OCI-LY1 (cell line): Measurements from ENCODE around the gene CAVIN1.
A peak's percentile ranks its signal among the peaks of the same experiment; 100 is the strongest.
"Not testable (repeated sequence)": the region's sequence is repeated elsewhere in the genome, so short reads cannot be mapped to it uniquely, and the experiment has no call there.

Experiments
- H2AFZ ChIP-seq: fragments of 200-600 bp; sonication (generic), shearing (Covaris generic); 2 replicates; pipeline ENCODE4 v1.6.0; 2014; ENCODE audit warnings: antibody characterized with exemption, mild to moderate bottlenecking, low read length
- H3F3A ChIP-seq: fragments of 200-600 bp; sonication (generic), shearing (Covaris generic); 2 replicates; pipeline ENCODE4 v1.6.0; 2014; ENCODE audit warnings: mild to moderate bottlenecking, antibody characterized with exemption, low read length, moderate library complexity; ENCODE audit not compliant: insufficient read depth
- H3K27ac ChIP-seq: fragments of 200-600 bp; sonication (generic); 2 replicates; pipeline ENCODE4 v1.5.1; 2014; ENCODE audit warnings: low read length, mixed run types, mild to moderate bottlenecking, low read depth; ENCODE audit not compliant: poor library complexity, severe bottlenecking
- H3K27me3 ChIP-seq: fragments of 200-600 bp; sonication (generic); 2 replicates; pipeline ENCODE4 v1.6.0; 2014; ENCODE audit warnings: antibody characterized with exemption, mild to moderate bottlenecking, low read length, moderate library complexity; ENCODE audit not compliant: insufficient read depth
- H3K36me3 ChIP-seq: fragments of 200-600 bp; sonication (generic); 2 replicates; pipeline ENCODE4 v1.6.1; 2014; ENCODE audit warnings: mild to moderate bottlenecking, antibody characterized with exemption, low read length, moderate library complexity, mixed read lengths; ENCODE audit not compliant: insufficient read depth
- H3K4me1 ChIP-seq: fragments of 200-600 bp; sonication (generic); 2 replicates; pipeline ENCODE4 v1.5.1; 2014; ENCODE audit warnings: mild to moderate bottlenecking, low read length, moderate library complexity; ENCODE audit not compliant: insufficient read depth, severe bottlenecking
- H3K4me2 ChIP-seq: fragments of 200-600 bp; sonication (generic), shearing (Covaris generic); 2 replicates; pipeline ENCODE4 v1.6.1; 2014; ENCODE audit warnings: low read length
- H3K4me3 ChIP-seq: fragments of 200-600 bp; sonication (generic); 2 replicates; pipeline ENCODE4 v1.5.1; 2014; ENCODE audit warnings: low read length, low read depth, mild to moderate bottlenecking, mixed read lengths; ENCODE audit not compliant: poor library complexity, severe bottlenecking
- H3K79me2 ChIP-seq: fragments of 200-600 bp; shearing (Covaris generic); 2 replicates; pipeline ENCODE4 v1.6.1; 2016; ENCODE audit warnings: mixed run types, low read length, mixed read lengths; ENCODE audit not compliant: insufficient read depth
- H3K9ac ChIP-seq: fragments of 200-600 bp; sonication (generic), shearing (Covaris generic); 2 replicates; pipeline ENCODE4 v1.6.1; 2014; ENCODE audit warnings: mild to moderate bottlenecking, low read length, mixed read lengths
- H3K9me2 ChIP-seq: fragments of 200-600 bp; sonication (generic), shearing (Covaris generic); 2 replicates; pipeline ENCODE4 v1.6.1; 2014; ENCODE audit warnings: low read depth, mild to moderate bottlenecking, low read length, mixed read lengths
- H3K9me3 ChIP-seq: fragments of 200-600 bp; shearing (Covaris generic); 2 replicates; pipeline ENCODE4 v1.6.1; 2014; ENCODE audit warnings: low read length, mixed read lengths
- H4K20me1 ChIP-seq: fragments of 200-600 bp; sonication (generic), shearing (Covaris generic); 2 replicates; pipeline ENCODE4 v1.6.0; 2016; ENCODE audit warnings: mild to moderate bottlenecking, low read length; ENCODE audit not compliant: insufficient read depth
- CTCF ChIP-seq: fragments of 200-600 bp; sonication (generic), shearing (Covaris generic); IDR thresholded peaks from 2 replicates; pipeline ENCODE4 v1.5.1; 2017; ENCODE audit warnings: mild to moderate bottlenecking, antibody characterized with exemption, low read length, moderate library complexity, mixed read lengths
- EZH2 ChIP-seq: fragments of 200-600 bp; sonication (generic), shearing (Covaris generic); IDR thresholded peaks from 2 replicates; pipeline ENCODE4 v1.8.0; 2017; ENCODE audit warnings: borderline replicate concordance, mixed run types, mild to moderate bottlenecking, antibody characterized with exemption, low read length, moderate library complexity, mixed read lengths

The CAVIN1 gene

GRCh38 chr17:42458497-42459255, 35.6 kb upstream of the CAVIN1 start, which contains the start of gene ATP6V0A1:
ATP6V0A1 (plus strand) TSS chr17:42458878; CDS start chr17:42460895, 2,017 bp downstream.
- Histone ChIP-seq H3K4me3 (peak within 1 kb of the TSS; percentile 78), H3K9ac (peak within 1 kb of the TSS; percentile 77), H3K9me2 (no peaks in the 10 kb centered on the region), H3F3A (peaks cover 8% of the 10 kb centered on the region; the same call in 1 of the 2 replicates), H3K27me3 (0 out of 2 replicates have a peak, but pooled peaks cover 9% of the 10 kb centered on the region), H3K4me1 (peaks cover 40% of the 10 kb centered on the region), H4K20me1 (no peaks in the 10 kb centered on the region), H3K27ac (peak within 1 kb of the TSS; percentile 72), H2AFZ (no peak within 1 kb of the TSS), H3K79me2 (no peaks in the 10 kb centered on the region), H3K36me3 (no peaks in the 10 kb centered on the region), H3K9me3 (no peaks in the 10 kb centered on the region), H3K4me2 (peak within 1 kb of the TSS; percentile 96)
- TF ChIP-seq EZH2 (no peak), CTCF (no peak)

- Histone ChIP-seq H3K27ac (no peak overlapping the region), H3K4me2 (peak overlapping the region; percentile 96), H3K79me2 (no peaks in the 10 kb centered on the region), H3K4me1 (peaks cover 40% of the 10 kb centered on the region), H4K20me1 (no peaks in the 10 kb centered on the region), H3K9ac (no peak overlapping the region), H2AFZ (no peak overlapping the region), H3F3A (peaks cover 8% of the 10 kb centered on the region; the same call in 1 of the 2 replicates), H3K4me3 (peak overlapping the region; percentile 78), H3K9me3 (no peaks in the 10 kb centered on the region), H3K36me3 (no peaks in the 10 kb centered on the region), H3K9me2 (no peaks in the 10 kb centered on the region), H3K27me3 (0 out of 2 replicates have a peak, but pooled peaks cover 9% of the 10 kb centered on the region)
- TF ChIP-seq CTCF = no peak
- no peak for TF ChIP-seq EZH2
These were observed 34.2 kb upstream of the CAVIN1 start for GRCh38 chr17:42457107-42457792.

GRCh38 chr17:42456223-42457106, 33.4 kb upstream of the CAVIN1 start:
- 0 out of 2 replicates have a peak, but pooled peaks cover 9% of the 10 kb centered on the region for H3K27me3 ChIP-seq
- H3K36me3 ChIP-seq = no peaks in the 10 kb centered on the region
- peaks cover 8% of the 10 kb centered on the region; the same call in 1 of the 2 replicates for H3F3A ChIP-seq
- H3K4me2 ChIP-seq = peak overlapping the region; percentile 96
- no peaks in the 10 kb centered on the region for H3K9me3 ChIP-seq
- no peaks in the 10 kb centered on the region for H3K79me2 ChIP-seq
- TF ChIP-seq CTCF (no peak), EZH2 (no peak)
- H3K9ac ChIP-seq = no peak overlapping the region
- H4K20me1 ChIP-seq = no peaks in the 10 kb centered on the region
- H3K4me3 ChIP-seq = no peak overlapping the region
- H2AFZ ChIP-seq = no peak overlapping the region
- H3K4me1 ChIP-seq = peaks cover 40% of the 10 kb centered on the region
- no peaks in the 10 kb centered on the region for H3K9me2 ChIP-seq
- no peak overlapping the region for H3K27ac ChIP-seq

GRCh38 chr17:42454987-42455386, 31.9 kb upstream of the CAVIN1 start:
- H3K27ac ChIP-seq, H3F3A ChIP-seq, H4K20me1 ChIP-seq, H3K27me3 ChIP-seq, H3K9me2 ChIP-seq, H3K4me2 ChIP-seq, H3K79me2 ChIP-seq, H3K36me3 ChIP-seq, H2AFZ ChIP-seq, H3K9me3 ChIP-seq, H3K9ac ChIP-seq, H3K4me3 ChIP-seq: not testable (repeated sequence)
- H3K4me1 ChIP-seq = peaks cover 34% of the 10 kb centered on the region
